A549 (cell line): Measurements from ENCODE around the gene SMAD3.

Experiments used
- CHD2 ChIP-seq: fragments of 150-350 bp; IDR thresholded peaks from 2 replicates; pipeline ENCODE4 v1.6.1; 2014; ENCODE audit warnings: low read length; ENCODE audit not compliant: partially characterized antibody
- CTCF ChIP-seq: fragments of >200 bp; sonication (Bioruptor Twin); formaldehyde crosslinking; IDR thresholded peaks from 3 replicates; pipeline ENCODE4 v1.5.1; 2016
- EHF ChIP-seq: fragments of 250-450 bp; sonication (Bioruptor Pico); IDR thresholded peaks from 2 replicates; pipeline ENCODE4 v1.5.0; 2020; ENCODE audit warnings: mild to moderate bottlenecking
- EP300 ChIP-seq, 2 experiments: fragments of >200 bp; sonication (Bioruptor Twin); formaldehyde crosslinking; IDR thresholded peaks; 2 replicates in 1 of 2; 3 replicates in 1 of 2; pipeline ENCODE4 v1.6.1; 2016 to 2017
- HDAC2 ChIP-seq: fragments of 200-600 bp; sonication (generic); IDR thresholded peaks from 2 replicates; pipeline ENCODE4 v1.6.1; 2016
- MAFK ChIP-seq: fragments of 450-650 bp; IDR thresholded peaks from 2 replicates; pipeline ENCODE4 v1.6.1; 2014; ENCODE audit not compliant: partially characterized antibody
- MYC ChIP-seq: IDR thresholded peaks from 2 replicates; pipeline ENCODE4 v1.6.1; 2012; ENCODE audit warnings: mild to moderate bottlenecking, inconsistent platforms, low read length, improper control_type of control experiment, borderline replicate concordance
- POLR2A ChIP-seq: IDR thresholded peaks from 2 replicates; pipeline ENCODE4 v1.6.1; 2012; ENCODE audit warnings: mild to moderate bottlenecking, low read length
- RAD21 ChIP-seq, 2 experiments: fragments of >200 bp in 1 of 2; sonication (Bioruptor Twin) in 1 of 2; formaldehyde crosslinking in 1 of 2; IDR thresholded peaks in 1 of 2; conservative IDR thresholded peaks in 1 of 2; 2 replicates in 1 of 2; 3 replicates in 1 of 2; pipeline ENCODE4 v1.6.1; 2012 to 2018; ENCODE audit warnings: inconsistent platforms in 1 of 2
- RCOR1 ChIP-seq: fragments of 150-350 bp; IDR thresholded peaks from 2 replicates; pipeline ENCODE4 v1.6.1; 2014; ENCODE audit warnings: antibody characterized with exemption, low read length, low read depth
- REST ChIP-seq: fragments of 200-600 bp; sonication (generic); IDR thresholded peaks from 2 replicates; pipeline ENCODE4 v1.6.1; 2016; ENCODE audit warnings: antibody characterized with exemption, mild to moderate bottlenecking, moderate library complexity
- RFX5 ChIP-seq: fragments of 450-650 bp; IDR thresholded peaks from 2 replicates; pipeline ENCODE4 v1.7.1; 2014; ENCODE audit warnings: antibody characterized with exemption, mild to moderate bottlenecking, moderate library complexity

- TF ChIP-seq POLR2A (no peak), RCOR1 (no peak), MAFK (peak; percentile 60), CTCF (no peak), REST (no peak), RFX5 (no peak), CHD2 (no peak), MYC (no peak), EHF (CRISPR knock-in tag) (no peak), RAD21 (conservative IDR thresholded peaks at IDR 0.05 in 1 of 2, IDR thresholded peaks at IDR 0.05 in 1 of 2) (no peak), HDAC2 (no peak), EP300 (IDR thresholded peaks at IDR 0.05) (no peak)
These were observed 14.0 kb downstream of the SMAD3 start for GRCh38 chr15:67079361-67079760.
